Spleen (tissue), 7 donors: ENCODE measurements around the gene LRMDA.

Source experiments
- CTCF ChIP-seq, 11 experiments: fragments of 200-600 bp in 7 of 11; fragments of 450-650 bp in 4 of 11; sonication (generic) in 4 of 11; IDR thresholded peaks in 8 of 11; conservative IDR thresholded peaks in 3 of 11; 1 replicate in 7 of 11; 2 replicates in 4 of 11; pipeline versions ENCODE4 v1.4.0 to v1.8.0; 2016 to 2021; ENCODE audit warnings: antibody characterized with exemption in 11 of 11, inconsistent platforms in 4 of 11, mild to moderate bottlenecking in 1 of 11
- POLR2A ChIP-seq, 3 donors: fragments of 450-650 bp; IDR thresholded peaks; one replicate each; pipeline ENCODE4 v1.5.1; 2017; ENCODE audit warnings: antibody characterized with exemption in 3 of 3, mild to moderate bottlenecking in 1 of 3
- donor health status: DM: no; HTN: no; CAD: no; lungs with moderate emphysema.
- donor health status: DM: no; HTN: no; CAD: no.
- donor health status: DM: no; HTN: no; CAD: no.

- no peak for TF ChIP-seq CTCF (IDR thresholded peaks at IDR 0.05 in 8 of 11, conservative IDR thresholded peaks at IDR 0.05 in 3 of 11)
- TF ChIP-seq POLR2A (IDR thresholded peaks at IDR 0.05): no peak
Measured at GRCh38 chr10:76302961-76303630, 871.7 kb downstream of the LRMDA start.
